GM18909 (cell line): ENCODE data around the gene GSTO2.
A peak's percentile ranks its signal among the peaks of the same experiment; 100 is the strongest.

Experiments
- ATAC-seq: cut with Tn5 transposase; IDR thresholded peaks from one replicate; pipeline ENCODE4 v1.9.1; 2021; ENCODE audit warnings: mild to moderate bottlenecking; ENCODE audit not compliant: unreplicated experiment, poor library complexity

GSTO2 gene

GRCh38 chr10:104336821-104337467 lies 68.0 kb downstream of the GSTO2 start:
- ATAC-seq = peak; percentile 27

DNA sequence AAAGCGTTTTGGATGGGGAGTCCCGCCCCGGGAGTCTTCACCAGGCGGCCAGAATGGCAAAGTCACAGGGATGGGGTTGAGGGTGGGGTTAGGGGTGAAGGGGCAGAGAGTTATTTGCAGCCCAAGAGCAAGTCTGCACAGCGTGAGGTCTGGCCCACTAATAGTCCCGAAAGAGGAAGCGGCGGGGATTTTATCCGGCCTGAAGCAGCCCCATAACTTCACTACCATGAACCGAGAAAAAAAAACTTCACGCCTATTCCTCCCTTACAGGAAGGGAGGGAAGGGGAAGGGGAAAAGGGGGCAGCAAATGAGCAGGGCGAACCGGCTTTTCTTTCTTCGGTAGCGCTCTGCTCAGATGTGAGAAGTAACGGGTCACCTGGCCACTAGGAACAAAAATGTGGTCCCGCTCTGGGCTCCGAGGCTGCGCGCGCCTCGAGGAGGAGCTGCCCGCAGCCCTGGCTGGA lies 68.6 kb downstream of the GSTO2 start:
- ATAC-seq = peak; percentile 46

- peak; percentile 75 for ATAC-seq
Observed at GRCh38 chr10:104337985-104338735, 69.2 kb downstream of the GSTO2 start, which contains the start of gene ITPRIP. Gene ITPRIP, minus strand, starts transcription at chr10:104338465. Its CDS starts 22,414 bp downstream, at chr10:104316051.

GRCh38 chr10:104339469-104340110 lies 70.6 kb downstream of the GSTO2 start:
- no peak for ATAC-seq

GRCh38 chr10:104340111-104340526 lies 71.1 kb downstream of the GSTO2 start:
- no peak for ATAC-seq

DNA sequence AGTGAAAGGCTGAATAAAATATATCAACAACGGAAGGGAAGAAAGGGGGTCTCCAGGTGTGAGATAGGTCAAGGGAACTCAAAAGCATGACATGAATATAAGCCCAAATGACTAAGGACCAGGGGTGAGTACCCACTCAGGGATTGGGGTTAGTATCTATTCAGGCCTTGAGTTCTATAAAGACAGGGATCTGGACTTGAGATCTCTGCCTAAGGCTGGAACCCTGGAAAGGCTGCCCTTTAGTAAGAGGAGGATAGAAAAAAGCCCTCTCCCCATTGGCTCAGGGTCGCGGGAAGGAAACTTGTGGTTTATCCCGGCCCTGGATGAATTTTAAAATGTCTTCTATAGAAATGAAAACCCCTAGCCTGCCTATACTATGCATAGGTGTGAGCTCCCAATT lies 71.7 kb downstream of the GSTO2 start:
- no peak for ATAC-seq

GRCh38 chr10:104342941-104343411 lies 74.0 kb downstream of the GSTO2 start:
- no peak for ATAC-seq

- ATAC-seq = no peak
Observed at GRCh38 chr10:104344219-104344618, 75.2 kb downstream of the GSTO2 start.

DNA sequence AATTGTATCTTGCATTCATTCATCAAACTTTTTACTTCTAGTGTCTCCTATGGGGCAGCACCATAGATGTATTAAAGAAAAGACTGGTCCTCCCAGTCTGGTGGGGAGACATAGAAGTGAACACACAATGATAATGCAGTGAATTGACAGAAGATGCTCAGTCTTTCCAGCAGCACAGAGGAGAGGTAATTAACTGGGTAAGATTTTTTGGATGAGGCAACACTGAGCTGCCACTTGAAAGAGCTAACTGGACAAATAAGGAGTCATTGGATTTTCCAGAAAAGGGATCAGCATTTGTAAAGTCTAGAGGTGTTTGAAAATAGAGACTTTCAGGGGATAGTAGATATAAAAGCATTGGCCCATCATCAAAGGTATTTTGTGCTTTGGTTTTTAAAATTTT lies 76.5 kb downstream of the GSTO2 start:
- ATAC-seq = no peak

GRCh38 chr10:104345941-104346340 lies 77.0 kb downstream of the GSTO2 start:
- no peak for ATAC-seq

DNA sequence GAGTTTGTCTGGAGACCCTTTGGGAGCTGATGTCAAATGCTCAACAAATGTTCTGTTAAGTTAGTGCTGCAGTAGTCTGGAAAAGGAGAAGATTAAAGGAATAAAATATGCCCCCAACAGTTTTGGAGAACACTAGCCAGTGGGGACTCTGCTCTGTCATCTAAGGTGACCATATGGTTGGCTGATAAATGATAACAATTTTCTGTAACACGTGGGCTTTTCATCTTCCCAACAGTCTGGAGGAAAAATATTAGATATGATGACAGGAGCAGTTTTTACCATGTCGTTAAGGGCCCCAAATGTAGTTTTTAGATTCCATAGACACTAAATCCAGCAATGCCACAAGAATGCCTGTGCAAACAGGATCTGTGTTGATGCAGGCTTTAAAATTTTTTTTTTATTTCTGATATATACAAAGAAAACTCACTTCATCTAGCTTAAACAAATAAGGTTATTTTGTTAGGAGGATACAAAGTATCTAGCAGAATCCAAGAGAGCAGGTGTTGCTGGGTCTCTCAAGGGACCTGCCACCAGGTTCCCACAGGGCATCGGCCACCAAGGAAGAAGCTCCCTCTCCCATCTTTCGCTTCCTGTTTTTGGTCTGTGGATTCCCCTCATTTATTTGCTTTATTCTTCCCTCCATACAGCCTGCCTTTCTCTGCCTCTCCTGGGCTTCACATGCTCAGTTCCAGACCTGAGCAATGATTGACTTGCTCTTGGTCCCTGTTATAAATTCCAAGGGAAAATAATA lies 78.5 kb downstream of the GSTO2 start:
- ATAC-seq = no peak

- no peak for ATAC-seq
Observed at GRCh38 chr10:104348601-104349000, 79.6 kb downstream of the GSTO2 start.

DNA sequence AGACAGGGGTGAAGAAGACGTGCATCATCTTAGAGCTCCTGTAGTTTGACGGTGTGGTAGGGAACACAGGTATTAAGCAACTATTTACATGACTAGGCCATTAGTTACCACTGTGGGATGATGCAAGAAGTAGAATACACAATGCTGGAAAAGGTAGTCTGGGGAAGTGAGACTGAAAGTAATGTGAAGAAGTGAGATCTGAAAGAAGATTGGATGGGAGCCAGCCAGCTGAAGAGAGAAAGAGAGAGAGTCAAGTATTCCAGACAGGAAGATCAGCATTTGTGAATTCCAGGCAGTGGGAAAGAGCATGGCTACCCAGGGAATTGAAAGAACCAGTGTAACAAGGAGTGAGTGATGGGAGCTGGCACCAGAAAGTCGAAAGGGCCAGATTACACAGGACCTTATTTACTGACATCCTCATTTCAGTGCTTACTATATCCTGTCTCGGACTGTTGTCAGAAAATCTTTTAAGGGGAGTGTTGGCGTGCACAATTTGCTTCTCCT lies 80.7 kb downstream of the GSTO2 start:
- peak; percentile 51 for ATAC-seq

GRCh38 chr10:104350127-104350635 lies 81.2 kb downstream of the GSTO2 start:
- peak; percentile 53 for ATAC-seq

DNA sequence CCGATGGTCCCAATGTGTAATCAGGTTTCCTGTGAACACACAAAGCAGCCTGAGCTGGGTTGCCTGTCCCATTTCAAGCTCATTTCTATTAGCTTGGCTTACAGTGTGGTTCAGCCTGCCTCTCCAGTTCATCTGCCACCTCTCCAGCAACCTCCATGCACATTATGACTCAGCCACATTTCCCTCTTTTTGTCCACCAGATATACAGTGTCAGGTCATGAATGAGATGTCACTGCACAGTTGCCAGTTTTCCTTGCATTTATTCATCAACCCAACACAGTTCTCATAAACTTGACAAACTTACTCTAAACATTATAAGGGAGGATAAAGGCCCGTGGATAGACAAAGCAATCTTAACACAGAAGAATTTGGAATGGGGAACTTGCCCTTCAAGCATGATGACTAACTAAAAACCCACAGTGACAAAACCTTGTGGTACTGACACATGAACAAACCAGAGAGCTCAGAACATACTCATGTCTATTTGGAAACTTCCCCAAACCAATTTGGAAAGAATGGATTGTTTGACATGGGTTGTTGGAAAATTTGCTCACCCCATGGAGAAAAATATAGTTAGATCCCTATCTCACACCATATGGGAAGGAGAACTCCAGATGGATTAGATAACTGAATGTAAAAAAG lies 82.2 kb downstream of the GSTO2 start:
- no peak for ATAC-seq

GRCh38 chr10:104351919-104352318 lies 82.9 kb downstream of the GSTO2 start:
- no peak for ATAC-seq

- ATAC-seq = peak; percentile 70
Observed at GRCh38 chr10:104353325-104354048, 84.5 kb downstream of the GSTO2 start, which contains the start of gene CFAP58. Gene CFAP58, plus strand, starts transcription at chr10:104353833. Its CDS starts 65 bp downstream, at chr10:104353898.
